Esophagus squamous epithelium (tissue), 5 donors: ENCODE results near the gene TRABD2B. TPM values are rescaled to one million over a fixed set of nuclear protein-coding genes. Genes with fewer than 3 reads are reported as not detected.

ENCODE experiments used
- DNase-seq: peaks from one replicate; lab custom pipeline; 2025; lab: John Stamatoyannopoulos, UW
- H3K27ac ChIP-seq, 4 donors: fragments of 200-600 bp; sonication (generic); one replicate each; pipeline ENCODE4 v1.5.1; 2016 to 2019; ENCODE audit warnings: mild to moderate bottlenecking in 1 of 4
- H3K27me3 ChIP-seq, 4 donors: fragments of 200-600 bp; sonication (generic); 1 replicate in 3 of 4; 2 replicates in 1 of 4; pipeline versions ENCODE4 v1.5.1 to v1.6.0; 2017 to 2021; ENCODE audit warnings: antibody characterized with exemption in 1 of 4
- H3K36me3 ChIP-seq, 3 donors: fragments of 200-600 bp; sonication (generic); one replicate each; pipeline ENCODE4 v1.5.1; 2016 to 2019
- H3K4me1 ChIP-seq, 3 donors: fragments of 200-600 bp; sonication (generic); one replicate each; pipeline ENCODE4 v1.5.1; 2017 to 2019
- H3K4me3 ChIP-seq, 4 donors: fragments of 200-600 bp; sonication (generic); 1 replicate in 3 of 4; 2 replicates in 1 of 4; pipeline ENCODE4 v1.5.1; 2016 to 2019; ENCODE audit warnings: mild to moderate bottlenecking in 2 of 4, moderate library complexity in 1 of 4
- H3K9me3 ChIP-seq, 3 donors: fragments of 200-600 bp; sonication (generic); one replicate each; pipeline ENCODE4 v1.5.1; 2016 to 2019
- POLR2A ChIP-seq, 4 donors: fragments of 450-650 bp; IDR thresholded peaks; one replicate each; pipeline ENCODE4 v1.6.1; 2017; ENCODE audit warnings: antibody characterized with exemption in 4 of 4, mild to moderate bottlenecking in 4 of 4, moderate library complexity in 3 of 4
- WGBS, 2 donors: methylation state at CpG; one replicate each; pipeline ENCODE4 v1.1.5; 2018; 5-methylcytosine and 5-hydroxymethylcytosine counted together
- intact Hi-C: fragments of 100-400 bp; cut with DNase I; formaldehyde crosslinking; loops from one replicate; pipeline ENCODE4 v1.15.0; 2022
- total RNA-seq, 4 donors: library from RNA; depleted of rRNA; stranded (reverse); fragments of >200 nt; gene quantifications; one replicate each; pipeline ENCODE4 v1.1.0, GENCODE V29; 2016
- TF ChIP-seq, protein P1 (sequence below), 6 experiments: fragments of 450-650 bp in 4 of 6; fragments of 200-600 bp in 2 of 6; sonication (generic) in 2 of 6; IDR thresholded peaks; one replicate each; pipeline ENCODE4 v1.5.1; 2016 to 2019; ENCODE audit warnings: antibody characterized with exemption in 6 of 6, mild to moderate bottlenecking in 4 of 6, moderate library complexity in 4 of 6
- donor health status: DM: yes; HTN: yes; CAD: no.

Gene TRABD2B
- total RNA-seq, 4 donors from 2014 or later: 0.26 to 1.7 (median 0.50) TPM

- Histone ChIP-seq H3K36me3 (no peaks in the 10 kb centered on the region), H3K27ac (peak overlapping the region in 2 of 4 donors; percentile 25 to 26), H3K9me3 (no peaks in the 10 kb centered on the region), H3K27me3 (no peaks in the 10 kb centered on the region), H3K4me1 (peaks cover 0 to 54% (median 3%) of the 10 kb centered on the region in 3 donors), H3K4me3 (no peak overlapping the region)
- TF ChIP-seq POLR2A (IDR thresholded peaks at IDR 0.05): no peak
- TF ChIP-seq, protein P1, sequence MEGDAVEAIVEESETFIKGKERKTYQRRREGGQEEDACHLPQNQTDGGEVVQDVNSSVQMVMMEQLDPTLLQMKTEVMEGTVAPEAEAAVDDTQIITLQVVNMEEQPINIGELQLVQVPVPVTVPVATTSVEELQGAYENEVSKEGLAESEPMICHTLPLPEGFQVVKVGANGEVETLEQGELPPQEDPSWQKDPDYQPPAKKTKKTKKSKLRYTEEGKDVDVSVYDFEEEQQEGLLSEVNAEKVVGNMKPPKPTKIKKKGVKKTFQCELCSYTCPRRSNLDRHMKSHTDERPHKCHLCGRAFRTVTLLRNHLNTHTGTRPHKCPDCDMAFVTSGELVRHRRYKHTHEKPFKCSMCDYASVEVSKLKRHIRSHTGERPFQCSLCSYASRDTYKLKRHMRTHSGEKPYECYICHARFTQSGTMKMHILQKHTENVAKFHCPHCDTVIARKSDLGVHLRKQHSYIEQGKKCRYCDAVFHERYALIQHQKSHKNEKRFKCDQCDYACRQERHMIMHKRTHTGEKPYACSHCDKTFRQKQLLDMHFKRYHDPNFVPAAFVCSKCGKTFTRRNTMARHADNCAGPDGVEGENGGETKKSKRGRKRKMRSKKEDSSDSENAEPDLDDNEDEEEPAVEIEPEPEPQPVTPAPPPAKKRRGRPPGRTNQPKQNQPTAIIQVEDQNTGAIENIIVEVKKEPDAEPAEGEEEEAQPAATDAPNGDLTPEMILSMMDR (IDR thresholded peaks at IDR 0.05): no peak
- intact Hi-C loops: no loop called here
- no peak for DNase-seq
- 70 to 79% methylated on average over 6 of the region's 6 CpGs for WGBS, 2 donors
These were observed 212.7 kb downstream of the TRABD2B start for GRCh38 chr1:47784497-47784822.

GRCh38 chr1:47783638-47784496 is 213.3 kb downstream of the TRABD2B start:
- 75% methylated on average over 7 to 14 of the region's 14 CpGs for WGBS, 2 donors
- Histone ChIP-seq H3K36me3 (no peaks in the 10 kb centered on the region), H3K9me3 (no peaks in the 10 kb centered on the region), H3K27ac (peak overlapping the region in 2 of 4 donors; percentile 25 to 26), H3K4me1 (peaks cover 0 to 54% (median 3%) of the 10 kb centered on the region in 3 donors), H3K4me3 (no peak overlapping the region), H3K27me3 (no peaks in the 10 kb centered on the region)
- no peak for DNase-seq
- TF ChIP-seq, protein P1 (IDR thresholded peaks at IDR 0.05): no peak
- no peak for TF ChIP-seq POLR2A (IDR thresholded peaks at IDR 0.05)
- intact Hi-C loops: no loop called here

DNA sequence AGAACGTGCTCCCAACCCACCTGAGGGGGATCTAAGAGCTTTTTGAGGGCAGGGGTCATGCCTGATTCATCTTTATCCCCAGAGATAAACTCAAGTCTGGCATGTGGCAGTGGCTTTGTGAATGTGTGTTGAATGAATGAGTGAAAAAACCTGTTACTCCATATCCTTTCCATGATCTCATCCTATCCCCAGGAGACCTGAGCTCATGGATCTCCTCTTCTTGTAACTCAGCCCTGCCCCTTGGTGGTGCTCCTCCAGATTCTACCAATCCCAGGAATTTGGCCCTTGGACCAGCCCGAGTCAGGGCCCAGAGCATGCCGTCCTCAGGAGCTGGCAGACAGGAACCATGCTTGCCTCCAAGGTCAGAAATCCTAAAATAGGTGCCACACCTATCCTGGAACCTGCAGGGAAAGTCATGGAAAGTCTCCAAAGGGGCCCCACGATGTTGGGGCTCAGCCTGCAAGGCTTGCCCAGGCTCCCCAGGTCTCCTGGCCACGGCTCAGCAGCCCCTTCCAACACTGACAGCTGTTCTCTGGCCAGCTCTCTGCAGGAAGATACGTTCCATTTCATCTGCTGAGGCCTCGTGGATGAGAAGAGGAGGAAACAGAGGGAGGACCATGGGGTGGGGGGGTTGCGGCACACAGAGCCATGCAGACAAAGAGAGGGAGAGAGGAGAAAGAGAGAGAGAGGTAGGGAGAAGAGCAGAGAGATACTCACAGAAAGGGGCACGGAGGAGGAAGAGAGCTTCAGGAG is 214.6 kb downstream of the TRABD2B start:
- no peak overlapping the region for H3K27ac ChIP-seq
- intact Hi-C loops: no loop called here
- H3K4me3 ChIP-seq: no peak overlapping the region
- no peaks in the 10 kb centered on the region for H3K9me3 ChIP-seq
- H3K4me1 ChIP-seq: peaks cover 0 to 54% (median 3%) of the 10 kb centered on the region in 3 donors
- H3K27me3 ChIP-seq: peaks cover 0 to 4% (median 0%) of the 10 kb centered on the region in 4 donors
- TF ChIP-seq, protein P1 (IDR thresholded peaks at IDR 0.05): no peak
- no peak for TF ChIP-seq POLR2A (IDR thresholded peaks at IDR 0.05)
- H3K36me3 ChIP-seq: no peaks in the 10 kb centered on the region
- DNase-seq: no peak
- WGBS, 2 donors: 38 to 56% methylated on average over 5 to 6 of the region's 9 CpGs

GRCh38 chr1:47781171-47781959 is 215.8 kb downstream of the TRABD2B start:
- WGBS, 2 donors: 79 to 96% methylated on average over 13 to 19 of the region's 22 CpGs
- intact Hi-C loops: no loop called here
- no peak for DNase-seq

More at GRCh38 chr1:47781171-47781959, 215.8 kb downstream of the TRABD2B start:
- Histone ChIP-seq H3K4me3 (no peak overlapping the region), H3K9me3 (no peaks in the 10 kb centered on the region), H3K36me3 (no peaks in the 10 kb centered on the region), H3K4me1 (peaks cover 0 to 53% (median 3%) of the 10 kb centered on the region in 3 donors), H3K27me3 (peaks cover 0 to 11% (median 0%) of the 10 kb centered on the region in 4 donors), H3K27ac (no peak overlapping the region)
- TF ChIP-seq POLR2A (IDR thresholded peaks at IDR 0.05): no peak
- TF ChIP-seq, protein P1 (IDR thresholded peaks at IDR 0.05): no peak
